H1 (cell line): ENCODE measurements around the gene NXPH1. TPM values are rescaled to one million over a fixed set of nuclear protein-coding genes. Genes with fewer than 3 reads are reported as not detected.

Source experiments
- CTCF ChIA-PET: fragments of 300-600 bp; sonication (Branson Sonifier 250); formaldehyde crosslinking; loops from one replicate; lab custom pipeline; 2021; ENCODE audit not compliant: partially characterized antibody; lab: Charles Lee
- POLR2A ChIA-PET: fragments of 300-600 bp; sonication (Branson Sonifier 250); formaldehyde crosslinking; loops from one replicate; lab custom pipeline; 2021; ENCODE audit warnings: inconsistent platforms; ENCODE audit not compliant: partially characterized antibody; lab: Charles Lee
- DNase-seq, 2 experiments: peaks; one replicate each; pipeline versions ENCODE4 v3.0.0 to v3.0.0-alpha.2; 2010 to 2022; ENCODE audit warnings: low spot score in 2 of 2, low read depth in 1 of 2, mixed read lengths in 1 of 2
- FAIRE-seq: peaks from 2 replicates; lab custom pipeline; 2011; peaks lifted over from hg19 to GRCh38; lab: Jason Lieb, UNC
- H2AFZ ChIP-seq: 2 replicates; pipeline ENCODE4 v1.8.1; 2012; ENCODE audit warnings: low read length, inconsistent platforms
- H2AK5ac ChIP-seq: 2 replicates; pipeline ENCODE4 v1.6.1; 2013; ENCODE audit warnings: low read depth, low read length
- H2BK120ac ChIP-seq: replicated peaks from 2 replicates; pipeline ENCODE3; 2013; ENCODE audit warnings: low read depth, low read length, inconsistent platforms
- H2BK12ac ChIP-seq: 2 replicates; pipeline ENCODE4 v1.6.1; 2013; ENCODE audit warnings: low read depth, low read length
- H2BK15ac ChIP-seq: 2 replicates; pipeline ENCODE4 v1.6.1; 2013; ENCODE audit warnings: low read length
- H2BK20ac ChIP-seq: 2 replicates; pipeline ENCODE4 v1.6.1; 2013; ENCODE audit warnings: low read length
- H2BK5ac ChIP-seq: 2 replicates; pipeline ENCODE4 v1.6.1; 2013; ENCODE audit warnings: low read depth, low read length
- H3K14ac ChIP-seq: 2 replicates; pipeline ENCODE4 v1.6.1; 2013; ENCODE audit warnings: inconsistent platforms; ENCODE audit not compliant: insufficient read length
- H3K18ac ChIP-seq: 2 replicates; pipeline ENCODE4 v1.6.1; 2013; ENCODE audit warnings: low read length; ENCODE audit errors: extremely low read depth
- H3K23ac ChIP-seq: 2 replicates; pipeline ENCODE4 v1.6.1; 2013; ENCODE audit warnings: inconsistent platforms; ENCODE audit not compliant: insufficient read length
- H3K23me2 ChIP-seq: 2 replicates; pipeline ENCODE4 v1.6.1; 2013; ENCODE audit warnings: low read depth, low read length
- H3K27ac ChIP-seq: 2 replicates; pipeline ENCODE4 v1.6.1; 2011; ENCODE audit warnings: low read depth, low read length, inconsistent platforms
- H3K27me3 ChIP-seq, 4 experiments: replicated peaks in 1 of 4; 1 replicate in 1 of 4; 2 replicates in 3 of 4; pipeline versions ENCODE4 v1.6.1 to v1.8.1; 2011 to 2013; ENCODE audit warnings: low read length in 3 of 4, mild to moderate bottlenecking in 3 of 4, inconsistent platforms in 2 of 4, mixed read lengths in 2 of 4, moderate library complexity in 1 of 4; ENCODE audit not compliant: control insufficient read depth in 3 of 4, insufficient read depth in 3 of 4; ENCODE audit errors: extremely low read depth in 1 of 4
- H3K36me3 ChIP-seq, 4 experiments: 2 replicates each; pipeline versions ENCODE4 v1.6.1 to v1.8.1; 2011 to 2013; ENCODE audit warnings: mild to moderate bottlenecking in 4 of 4, low read length in 3 of 4, moderate library complexity in 2 of 4, control low read depth in 1 of 4, inconsistent platforms in 1 of 4; ENCODE audit not compliant: insufficient read depth in 4 of 4, control insufficient read depth in 2 of 4
- H3K4ac ChIP-seq: replicated peaks from 2 replicates; pipeline ENCODE3; 2013; ENCODE audit warnings: low read length, low read depth, mixed read lengths, inconsistent platforms; ENCODE audit not compliant: insufficient read length
- H3K4me1 ChIP-seq, 4 experiments: replicated peaks in 1 of 4; 1 replicate in 1 of 4; 2 replicates in 3 of 4; pipeline versions ENCODE4 v1.6.1 to v1.8.1; 2011 to 2013; ENCODE audit warnings: low read length in 3 of 4, inconsistent platforms in 2 of 4, mixed read lengths in 1 of 4; ENCODE audit not compliant: insufficient read depth in 4 of 4, control insufficient read depth in 3 of 4
- H3K4me2 ChIP-seq, 2 experiments: 2 replicates each; pipeline versions ENCODE4 v1.6.1 to v1.8.1; 2011 to 2013; ENCODE audit warnings: low read depth in 2 of 2, low read length in 2 of 2, control low read depth in 1 of 2, inconsistent platforms in 1 of 2, mild to moderate bottlenecking in 1 of 2; ENCODE audit not compliant: insufficient read depth in 1 of 2
- H3K4me3 ChIP-seq, 4 experiments: fragments of 200-600, 300-600 bp in 1 of 4; sonication (generic), shearing (Covaris generic), sonication (Bioruptor Twin) in 1 of 4; 2 replicates each; pipeline versions ENCODE4 v1.5.1 to v1.8.1; 2011 to 2016; ENCODE audit warnings: low read length in 4 of 4, low read depth in 3 of 4, control low read depth in 2 of 4, inconsistent platforms in 2 of 4, mild to moderate bottlenecking in 2 of 4, mixed read lengths in 1 of 4, moderate library complexity in 1 of 4; ENCODE audit not compliant: insufficient read depth in 2 of 4; ENCODE audit errors: extremely low read depth in 1 of 4
- H3K56ac ChIP-seq: replicated peaks from 2 replicates; pipeline ENCODE3; 2013; ENCODE audit warnings: low read depth, mild to moderate bottlenecking, mixed read lengths, low read length, inconsistent platforms; ENCODE audit not compliant: insufficient read length
- H3K79me1 ChIP-seq: 2 replicates; pipeline ENCODE4 v1.6.1; 2013; ENCODE audit warnings: low read depth, low read length, control low read depth
- H3K79me2 ChIP-seq, 2 experiments: 2 replicates each; pipeline versions ENCODE4 v1.6.1 to v1.8.1; 2012 to 2013; ENCODE audit warnings: low read length in 2 of 2, mild to moderate bottlenecking in 2 of 2, inconsistent platforms in 1 of 2; ENCODE audit not compliant: insufficient read depth in 2 of 2, control insufficient read depth in 1 of 2
- H3K9ac ChIP-seq, 4 experiments: replicated peaks in 1 of 4; 1 replicate in 1 of 4; 2 replicates in 3 of 4; pipeline versions ENCODE4 v1.6.1 to v1.8.1; 2011 to 2013; ENCODE audit warnings: low read depth in 3 of 4, low read length in 3 of 4, control low read depth in 2 of 4, mild to moderate bottlenecking in 2 of 4, moderate library complexity in 2 of 4, inconsistent platforms in 1 of 4; ENCODE audit errors: extremely low read depth in 1 of 4
- H3K9me3 ChIP-seq, 2 experiments: 2 replicates each; pipeline versions ENCODE4 v1.6.1 to v1.8.1; 2012 to 2013; ENCODE audit warnings: mild to moderate bottlenecking in 2 of 2, moderate library complexity in 2 of 2, control low read depth in 1 of 2, inconsistent platforms in 1 of 2, low read depth in 1 of 2, low read length in 1 of 2, mixed read lengths in 1 of 2; ENCODE audit not compliant: insufficient read depth in 2 of 2
- H4K20me1 ChIP-seq, 2 experiments: replicated peaks in 1 of 2; 2 replicates each; pipeline versions ENCODE3 to v1.8.1; 2011 to 2013; ENCODE audit warnings: inconsistent platforms in 2 of 2, low read length in 2 of 2, mild to moderate bottlenecking in 1 of 2; ENCODE audit not compliant: insufficient read depth in 2 of 2, control insufficient read depth in 1 of 2
- H4K5ac ChIP-seq: 2 replicates; pipeline ENCODE4 v1.6.1; 2013; ENCODE audit warnings: low read length, low read depth, mixed read lengths, inconsistent platforms; ENCODE audit not compliant: insufficient read length
- H4K8ac ChIP-seq: 2 replicates; pipeline ENCODE4 v1.8.0; 2013; ENCODE audit warnings: mild to moderate bottlenecking, moderate library complexity, low read length, inconsistent platforms; ENCODE audit not compliant: insufficient read depth; ENCODE audit errors: extremely low read depth
- H4K91ac ChIP-seq: replicated peaks from 2 replicates; pipeline ENCODE3; 2013; ENCODE audit warnings: low read length, mixed read lengths, inconsistent platforms; ENCODE audit not compliant: insufficient read length
- BACH1 ChIP-seq: IDR thresholded peaks from 2 replicates; pipeline ENCODE4 v1.6.1; 2012; ENCODE audit warnings: low read length, improper control_type of control experiment
- EP300 ChIP-seq, 2 experiments: IDR thresholded peaks; 1 replicate in 1 of 2; 2 replicates in 1 of 2; pipeline ENCODE4 v1.6.1; 2011 to 2012; ENCODE audit warnings: low read depth in 2 of 2, low read length in 2 of 2, mild to moderate bottlenecking in 2 of 2, borderline replicate concordance in 1 of 2, inconsistent platforms in 1 of 2, moderate library complexity in 1 of 2
- JUN ChIP-seq: IDR thresholded peaks from 2 replicates; pipeline ENCODE4 v1.6.1; 2011; ENCODE audit warnings: low read depth, mild to moderate bottlenecking, improper control_type of control experiment, low read length
- JUND ChIP-seq: IDR thresholded peaks from 2 replicates; pipeline ENCODE4 v1.6.1; 2011; ENCODE audit warnings: mild to moderate bottlenecking, improper control_type of control experiment, low read length
- POLR2AphosphoS5 ChIP-seq: IDR thresholded peaks from 2 replicates; pipeline ENCODE4 v1.6.1; 2011; ENCODE audit warnings: low read depth, low read length
- SUZ12 ChIP-seq: fragments of 200-600 bp; sonication (generic); IDR thresholded peaks from 2 replicates; pipeline ENCODE4 v1.6.1; 2012; ENCODE audit warnings: mild to moderate bottlenecking, inconsistent platforms, low read length, moderate library complexity, mixed read lengths
- WGBS, 2 experiments: shearing (Covaris generic) in 1 of 2; methylation state at CpG; one replicate each; pipeline versions ENCODE4 v1.1.6 to v1.1.7; 2013 to 2015; ENCODE audit warnings: low lambda C conversion rate in 2 of 2, mixed read lengths in 2 of 2, inconsistent platforms in 1 of 2, low coverage in 1 of 2, missing lambda C conversion rate in 1 of 2; ENCODE audit not compliant: insufficient replicate concordance in 2 of 2, insufficient coverage in 1 of 2, insufficient read length in 1 of 2; ENCODE audit errors: extremely low coverage in 1 of 2, missing lambda C conversion rate in 1 of 2; 5-methylcytosine and 5-hydroxymethylcytosine counted together
- polyA plus RNA-seq, 7 experiments: library from polyadenylated mRNA; depleted of rRNA in 3 of 7; stranded (reverse) in 5 of 7; unstranded in 2 of 7; fragments of >200 nt in 5 of 7; fragments of 200-250 nt in 2 of 7; gene quantifications; 1 replicate in 5 of 7; 2 replicates in 1 of 7; 4 replicates in 1 of 7; pipeline versions ENCODE4 v1.2.1 to v1.2.3, GENCODE V29; 2011 to 2013; ENCODE audit warnings: missing spikeins in 2 of 7, mixed read lengths in 2 of 7
- total RNA-seq: library from RNA; stranded (reverse); fragmentation: NEBNext Ultra II Directional; extraction: Animal tissue kit (Norgen Biotek cat#: 25700); gene quantifications from 2 replicates; pipeline ENCODE4 v1.2.1, GENCODE V29; 2021

Gene NXPH1
- total and polyA plus RNA-seq, 2 of the 8 experiments (the other 6 are each of a cell fraction or from before 2014, with no cell fraction given) = 0.14 to 1.0 TPM

GRCh38 chr7:8710124-8710523, 276.7 kb downstream of the NXPH1 start:
- Histone ChIP-seq H3K18ac (no peak overlapping the region), H3K79me1 (no peaks in the 10 kb centered on the region), H2BK5ac (no peak overlapping the region), H3K9me3 (no peaks in the 10 kb centered on the region), H3K27ac (no peak overlapping the region), H2AFZ (no peak overlapping the region), H3K36me3 (no peaks in the 10 kb centered on the region), H3K27me3 (no peaks in the 10 kb centered on the region), H3K9ac (no peak overlapping the region), H3K14ac (no peak overlapping the region), H2BK120ac (no peak overlapping the region), H2BK12ac (no peak overlapping the region), H4K5ac (no peak overlapping the region), H4K8ac (no peak overlapping the region), H2AK5ac (no peak overlapping the region), H3K4me2 (no peak overlapping the region), H3K4me3 (no peak overlapping the region), H4K20me1 (no peaks in the 10 kb centered on the region), H3K23ac (no peak overlapping the region), H4K91ac (no peak overlapping the region), H3K4ac (no peak overlapping the region), H2BK20ac (no peak overlapping the region), H2BK15ac (no peak overlapping the region), H3K79me2 (no peaks in the 10 kb centered on the region), H3K23me2 (no peaks in the 10 kb centered on the region), H3K56ac (no peak overlapping the region), H3K4me1 (no peaks in the 10 kb centered on the region)
- TF ChIP-seq POLR2AphosphoS5 (no peak), SUZ12 (no peak), BACH1 (no peak), JUN (no peak), JUND (no peak), EP300 (IDR thresholded peaks at IDR 0.05; ENCODE audit: borderline replicate concordance in 1 of 2, low read depth in 2 of 2, low read length in 2 of 2) (no peak)
- WGBS, 2 experiments = 83% methylated on average over 2 of the region's 2 CpGs; no CpG with 5 or more reads in 1 of the 2 experiments
- DNase-seq (no peak), FAIRE-seq (no peak)
- CTCF ChIA-PET = interaction anchor here (2.5 kb wide), 1 partner anchor 12 kb away, joined by 5 read pairs; no protein-coding TSS in a partner anchor
- POLR2A ChIA-PET = no interaction called here
